DOHH2 (cell line): ENCODE results near the gene CAMSAP1.

ENCODE experiments used
- CTCF ChIP-seq: fragments of 200-600 bp; sonication (generic); IDR thresholded peaks from one replicate; pipeline ENCODE4 v1.5.1; 2014; ENCODE audit warnings: antibody characterized with exemption, mild to moderate bottlenecking, low read depth, low read length; ENCODE audit not compliant: poor library complexity, severe bottlenecking
- EZH2phosphoT487 ChIP-seq: fragments of 200-600 bp; sonication (generic); IDR thresholded peaks from 2 replicates; pipeline ENCODE4 v1.6.1; 2017; ENCODE audit warnings: borderline replicate concordance, mild to moderate bottlenecking, antibody characterized with exemption, low read length, moderate library complexity, mixed read lengths

GRCh38 chr9:135858491-135859185, 48.7 kb downstream of the CAMSAP1 start:
- TF ChIP-seq CTCF (no peak), EZH2phosphoT487 (no peak)
